Trophoblast cell (in vitro differentiated cells and primary cell): ENCODE data around the gene NIP7.

Source experiments
- DNase-seq, 2 donors: peaks; one replicate each; pipeline ENCODE4 v3.0.0-alpha.2; 2016
- H2AFZ ChIP-seq: 2 replicates; pipeline ENCODE4 v1.6.1; 2013; ENCODE audit warnings: low read length, moderate library complexity, mild to moderate bottlenecking; ENCODE audit not compliant: insufficient read depth, poor library complexity
- H2AK5ac ChIP-seq: 2 replicates; pipeline ENCODE4 v1.6.1; 2013; ENCODE audit warnings: mild to moderate bottlenecking, low read length
- H2BK120ac ChIP-seq: 2 replicates; pipeline ENCODE4 v1.6.1; 2013; ENCODE audit warnings: low read length, mild to moderate bottlenecking, moderate library complexity; ENCODE audit not compliant: insufficient read depth, poor library complexity
- H2BK12ac ChIP-seq: 2 replicates; pipeline ENCODE4 v1.6.1; 2013; ENCODE audit warnings: mild to moderate bottlenecking, low read length, moderate library complexity
- H2BK5ac ChIP-seq: 2 replicates; pipeline ENCODE4 v1.6.1; 2013; ENCODE audit warnings: low read length, low read depth, moderate library complexity, mild to moderate bottlenecking; ENCODE audit not compliant: poor library complexity
- H3K14ac ChIP-seq: 2 replicates; pipeline ENCODE4 v1.6.1; 2013; ENCODE audit warnings: mild to moderate bottlenecking, low read length
- H3K18ac ChIP-seq: 2 replicates; pipeline ENCODE4 v1.6.1; 2013; ENCODE audit warnings: mild to moderate bottlenecking, low read length
- H3K23ac ChIP-seq: 2 replicates; pipeline ENCODE4 v1.6.1; 2013; ENCODE audit warnings: low read length
- H3K27ac ChIP-seq: 2 replicates; pipeline ENCODE4 v1.5.1; 2013; ENCODE audit warnings: low read depth, mild to moderate bottlenecking, inconsistent platforms, low read length, moderate library complexity
- H3K27me3 ChIP-seq: 2 replicates; pipeline ENCODE4 v1.6.1; 2013; ENCODE audit warnings: inconsistent platforms, mild to moderate bottlenecking, low read length, moderate library complexity; ENCODE audit not compliant: insufficient read depth
- H3K36me3 ChIP-seq, 2 experiments: 1 replicate in 1 of 2; 2 replicates in 1 of 2; pipeline ENCODE4 v1.6.1; 2013; ENCODE audit warnings: low read length in 2 of 2, mild to moderate bottlenecking in 2 of 2, moderate library complexity in 1 of 2; ENCODE audit not compliant: insufficient read depth in 2 of 2, control insufficient read depth in 1 of 2
- H3K4ac ChIP-seq: 2 replicates; pipeline ENCODE4 v1.6.1; 2013; ENCODE audit warnings: low read depth, mild to moderate bottlenecking, low read length, moderate library complexity
- H3K4me1 ChIP-seq, 2 experiments: 1 replicate in 1 of 2; 2 replicates in 1 of 2; pipeline ENCODE4 v1.6.1; 2013; ENCODE audit warnings: low read length in 2 of 2, mild to moderate bottlenecking in 2 of 2, moderate library complexity in 1 of 2; ENCODE audit not compliant: insufficient read depth in 2 of 2, control insufficient read depth in 1 of 2
- H3K4me2 ChIP-seq: 2 replicates; pipeline ENCODE4 v1.6.1; 2013; ENCODE audit warnings: inconsistent platforms, mild to moderate bottlenecking, low read length, moderate library complexity
- H3K4me3 ChIP-seq: 2 replicates; pipeline ENCODE4 v1.5.1; 2013; ENCODE audit warnings: mild to moderate bottlenecking, low read depth, low read length, inconsistent platforms
- H3K79me1 ChIP-seq: one replicate; pipeline ENCODE4 v1.6.1; 2013; ENCODE audit warnings: low read length
- H3K79me2 ChIP-seq: 2 replicates; pipeline ENCODE4 v1.6.1; 2013; ENCODE audit warnings: low read length, mild to moderate bottlenecking; ENCODE audit not compliant: control insufficient read depth, insufficient read depth, poor library complexity
- H3K9ac ChIP-seq: 2 replicates; pipeline ENCODE4 v1.6.1; 2013; ENCODE audit warnings: mild to moderate bottlenecking, low read length
- H3K9me3 ChIP-seq: 2 replicates; pipeline ENCODE4 v1.6.1; 2013; ENCODE audit warnings: low read depth, mild to moderate bottlenecking, control low read depth, inconsistent platforms, low read length; ENCODE audit not compliant: insufficient read depth
- H4K12ac ChIP-seq: 2 replicates; pipeline ENCODE4 v1.6.1; 2013; ENCODE audit warnings: low read depth, mild to moderate bottlenecking, low read length, moderate library complexity
- H4K8ac ChIP-seq: 2 replicates; pipeline ENCODE4 v1.6.1; 2013; ENCODE audit warnings: low read depth, mild to moderate bottlenecking, low read length, moderate library complexity
- H4K91ac ChIP-seq: one replicate; pipeline ENCODE4 v1.6.1; 2013; ENCODE audit warnings: low read depth, mild to moderate bottlenecking, low read length, moderate library complexity
- WGBS: extraction: QIAGEN DNeasy Blood & Tissue Kit; methylation state at CpG from one replicate; pipeline ENCODE4 v1.1.7; 2013; ENCODE audit warnings: missing lambda C conversion rate; ENCODE audit not compliant: insufficient read length, insufficient coverage; ENCODE audit errors: extremely low coverage; 5-methylcytosine and 5-hydroxymethylcytosine counted together

The NIP7 gene

GRCh38 chr16:69302301-69302700 lies 37.3 kb upstream of the NIP7 start:
- H3K79me2 ChIP-seq, result no peaks in the 10 kb centered on the region
- H3K4me2 ChIP-seq, result no peak overlapping the region
- H2BK12ac ChIP-seq, result no peak overlapping the region
- no peak overlapping the region for H3K23ac ChIP-seq
- H4K91ac ChIP-seq, result no peak overlapping the region
- H2AFZ ChIP-seq, result no peak overlapping the region
- no peak overlapping the region for H3K14ac ChIP-seq
- DNase-seq, result no peak
- H4K12ac ChIP-seq, result no peak overlapping the region
- no peak overlapping the region for H3K18ac ChIP-seq
- no peak overlapping the region for H3K27ac ChIP-seq
- no peak overlapping the region for H3K4me3 ChIP-seq
- H3K9ac ChIP-seq, result no peak overlapping the region
- H3K4ac ChIP-seq, result no peak overlapping the region
- no peaks in the 10 kb centered on the region for H3K4me1 ChIP-seq
- H2BK5ac ChIP-seq, result no peak overlapping the region
- H3K27me3 ChIP-seq, result no peaks in the 10 kb centered on the region
- no peaks in the 10 kb centered on the region for H3K9me3 ChIP-seq
- no peak overlapping the region for H2BK120ac ChIP-seq
- H4K8ac ChIP-seq, result no peak overlapping the region
- H3K36me3 ChIP-seq, result peaks cover 4 to 6% of the 10 kb centered on the region in 2 experiments
- no CpG with 5 or more reads among the region's 4 CpGs for WGBS
- no peak overlapping the region for H2AK5ac ChIP-seq
- no peaks in the 10 kb centered on the region for H3K79me1 ChIP-seq

DNA sequence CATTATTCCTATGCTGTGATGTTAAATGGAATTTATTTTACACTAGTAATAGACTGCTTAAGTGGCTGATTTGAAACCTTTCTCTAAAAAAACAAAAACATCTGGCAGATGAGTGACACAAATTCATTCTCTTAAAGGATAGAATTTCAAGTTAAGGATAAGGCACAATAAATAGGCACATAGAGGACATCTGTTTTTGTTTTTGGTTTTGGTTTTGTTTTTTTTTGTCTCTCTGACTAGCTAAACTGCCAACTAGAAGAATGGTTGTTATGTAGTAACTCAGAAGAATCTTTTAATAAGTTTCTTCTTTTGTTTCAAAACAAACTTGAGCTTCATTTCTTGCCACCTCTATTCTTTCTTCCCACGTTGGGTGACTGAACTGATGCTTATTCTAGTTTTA lies 33.5 kb upstream of the NIP7 start:
- no peak overlapping the region for H3K4ac ChIP-seq
- H3K27me3 ChIP-seq, result no peaks in the 10 kb centered on the region
- no peak overlapping the region for H4K8ac ChIP-seq
- H4K12ac ChIP-seq, result no peak overlapping the region
- no peaks in the 10 kb centered on the region for H3K4me1 ChIP-seq
- no peak overlapping the region for H3K18ac ChIP-seq
- H3K79me1 ChIP-seq, result no peaks in the 10 kb centered on the region
- H3K23ac ChIP-seq, result no peak overlapping the region
- no peak overlapping the region for H2BK5ac ChIP-seq
- H2BK12ac ChIP-seq, result no peak overlapping the region
- no peaks in the 10 kb centered on the region for H3K79me2 ChIP-seq
- H2BK120ac ChIP-seq, result no peak overlapping the region
- no peak overlapping the region for H2AK5ac ChIP-seq
- no peak overlapping the region for H3K4me3 ChIP-seq
- DNase-seq, result no peak
- no peak overlapping the region for H3K14ac ChIP-seq
- H3K4me2 ChIP-seq, result no peak overlapping the region
- no CpG with 5 or more reads among the region's 1 CpG for WGBS
- no peaks in the 10 kb centered on the region for H3K9me3 ChIP-seq
- no peaks in the 10 kb centered on the region for H3K36me3 ChIP-seq
- H3K9ac ChIP-seq, result no peak overlapping the region
- no peak overlapping the region for H2AFZ ChIP-seq
- no peak overlapping the region for H4K91ac ChIP-seq
- H3K27ac ChIP-seq, result no peak overlapping the region

GRCh38 chr16:69307091-69307490 lies 32.5 kb upstream of the NIP7 start:
- no peak overlapping the region for H3K4me2 ChIP-seq
- no peaks in the 10 kb centered on the region for H3K27me3 ChIP-seq
- no peak overlapping the region for H3K23ac ChIP-seq
- H4K8ac ChIP-seq, result no peak overlapping the region
- no peak overlapping the region for H2BK120ac ChIP-seq
- no peak overlapping the region for H3K27ac ChIP-seq
- H3K79me1 ChIP-seq, result peaks cover 2% of the 10 kb centered on the region
- no peak overlapping the region for H2BK5ac ChIP-seq
- H2AFZ ChIP-seq, result no peak overlapping the region
- H2BK12ac ChIP-seq, result no peak overlapping the region
- no peaks in the 10 kb centered on the region for H3K9me3 ChIP-seq
- H3K9ac ChIP-seq, result no peak overlapping the region
- H2AK5ac ChIP-seq, result no peak overlapping the region
- H4K91ac ChIP-seq, result no peak overlapping the region
- H3K4ac ChIP-seq, result no peak overlapping the region
- no peak overlapping the region for H3K4me3 ChIP-seq
- DNase-seq, result no peak
- no peak overlapping the region for H3K14ac ChIP-seq
- peaks cover 0 to under 1% of the 10 kb centered on the region in 2 experiments for H3K4me1 ChIP-seq
- WGBS, result no CpG with 5 or more reads among the region's 1 CpG
- peaks cover 6% of the 10 kb centered on the region for H3K79me2 ChIP-seq
- H4K12ac ChIP-seq, result no peak overlapping the region
- no peak overlapping the region for H3K18ac ChIP-seq
- no peaks in the 10 kb centered on the region for H3K36me3 ChIP-seq

DNA sequence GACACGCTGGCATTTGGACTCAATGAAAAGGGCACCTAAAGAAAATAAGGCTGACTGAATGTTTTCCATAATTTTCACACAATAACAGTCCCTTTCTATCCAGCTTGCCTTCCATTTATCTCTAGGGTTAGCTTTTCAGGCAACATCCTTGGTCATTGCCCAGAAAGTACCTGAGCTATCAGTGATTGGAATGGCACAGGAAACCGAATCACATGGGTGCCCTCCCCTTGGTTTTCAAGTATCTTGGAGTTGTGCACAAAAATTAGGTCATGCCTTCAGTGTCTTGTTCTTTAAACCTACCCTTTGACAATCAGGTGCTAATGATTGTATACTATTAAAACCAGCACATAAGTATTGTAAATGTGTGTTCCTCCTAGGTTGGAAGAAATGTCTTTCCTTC lies 31.7 kb upstream of the NIP7 start:
- no peak overlapping the region for H2BK120ac ChIP-seq
- H3K9me3 ChIP-seq, result no peaks in the 10 kb centered on the region
- peaks cover 3% of the 10 kb centered on the region in 2 experiments for H3K4me1 ChIP-seq
- H3K4me2 ChIP-seq, result no peak overlapping the region
- no peak overlapping the region for H2AK5ac ChIP-seq
- H3K79me2 ChIP-seq, result peaks cover 8% of the 10 kb centered on the region
- no peak overlapping the region for H2BK12ac ChIP-seq
- H3K4ac ChIP-seq, result no peak overlapping the region
- H2AFZ ChIP-seq, result no peak overlapping the region
- no peak overlapping the region for H3K27ac ChIP-seq
- H3K79me1 ChIP-seq, result peaks cover 2% of the 10 kb centered on the region
- no peak for DNase-seq
- H3K4me3 ChIP-seq, result no peak overlapping the region
- H4K8ac ChIP-seq, result no peak overlapping the region
- H3K36me3 ChIP-seq, result no peaks in the 10 kb centered on the region
- H3K23ac ChIP-seq, result no peak overlapping the region
- H4K91ac ChIP-seq, result no peak overlapping the region
- H3K27me3 ChIP-seq, result no peaks in the 10 kb centered on the region
- H3K14ac ChIP-seq, result no peak overlapping the region
- no peak overlapping the region for H4K12ac ChIP-seq
- H3K18ac ChIP-seq, result no peak overlapping the region
- no peak overlapping the region for H3K9ac ChIP-seq
- WGBS, result no CpG with 5 or more reads among the region's 2 CpGs
- H2BK5ac ChIP-seq, result no peak overlapping the region
